Caki2 (cell line): Measurements from ENCODE around the gene SERP2. TPM values are rescaled to one million over a fixed set of nuclear protein-coding genes. Genes with fewer than 3 reads are reported as not detected.

Experiments
- DNase-seq: peaks from one replicate; pipeline ENCODE4 v3.0.0-alpha.2; 2015; ENCODE audit warnings: low read depth
- in situ Hi-C: cut with HindIII; loops from 2 replicates; pipeline ENCODE4 v1.10.0; 2016; ENCODE audit warnings: low sequenced_read_pairs, low pct_unique_long_range_greater_than_20kb, mixed read lengths
- total RNA-seq: library from RNA; depleted of rRNA; stranded (reverse); fragments of >200 nt; shearing (Covaris generic); gene quantifications from 2 replicates; pipeline ENCODE4 v1.2.3, GENCODE V29; 2014; ENCODE audit warnings: low replicate concordance

The SERP2 gene
- total RNA-seq, 1 experiment from 2014 or later: not detected

DNA sequence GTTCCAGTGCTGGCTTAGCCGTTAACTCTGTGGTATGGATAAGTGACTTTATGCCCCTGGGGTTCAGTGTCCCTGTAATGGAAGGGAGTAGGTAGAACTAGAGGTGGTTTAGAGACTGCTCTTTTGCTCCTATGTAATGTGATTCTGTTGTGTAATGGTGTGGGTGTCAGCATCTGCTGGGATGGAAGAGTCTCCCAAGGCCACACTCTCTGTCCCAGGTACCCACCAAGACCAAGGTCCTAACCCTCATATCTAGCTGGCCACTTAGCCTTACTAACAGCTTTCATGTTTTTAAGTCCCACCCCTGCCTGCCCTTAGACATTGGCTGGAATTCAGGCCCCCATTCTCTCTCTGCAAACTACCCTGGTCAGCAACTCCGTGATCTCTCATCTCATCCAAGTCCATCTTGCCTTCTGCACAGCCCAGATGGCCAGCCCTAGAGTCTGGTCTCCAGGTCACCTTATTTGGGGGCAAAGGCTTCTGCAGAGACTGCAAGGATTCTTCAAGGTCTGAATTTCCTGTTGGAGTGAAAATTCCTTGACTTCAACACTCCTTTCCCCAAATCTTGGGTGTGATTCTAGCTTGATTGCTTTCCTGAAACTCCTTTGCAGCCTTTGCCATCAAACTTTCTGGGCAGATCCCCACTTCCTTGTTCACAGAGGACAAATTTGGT, 48.4 kb downstream of the SERP2 start:
- in situ Hi-C loops: no loop called here
- no peak for DNase-seq

DNA sequence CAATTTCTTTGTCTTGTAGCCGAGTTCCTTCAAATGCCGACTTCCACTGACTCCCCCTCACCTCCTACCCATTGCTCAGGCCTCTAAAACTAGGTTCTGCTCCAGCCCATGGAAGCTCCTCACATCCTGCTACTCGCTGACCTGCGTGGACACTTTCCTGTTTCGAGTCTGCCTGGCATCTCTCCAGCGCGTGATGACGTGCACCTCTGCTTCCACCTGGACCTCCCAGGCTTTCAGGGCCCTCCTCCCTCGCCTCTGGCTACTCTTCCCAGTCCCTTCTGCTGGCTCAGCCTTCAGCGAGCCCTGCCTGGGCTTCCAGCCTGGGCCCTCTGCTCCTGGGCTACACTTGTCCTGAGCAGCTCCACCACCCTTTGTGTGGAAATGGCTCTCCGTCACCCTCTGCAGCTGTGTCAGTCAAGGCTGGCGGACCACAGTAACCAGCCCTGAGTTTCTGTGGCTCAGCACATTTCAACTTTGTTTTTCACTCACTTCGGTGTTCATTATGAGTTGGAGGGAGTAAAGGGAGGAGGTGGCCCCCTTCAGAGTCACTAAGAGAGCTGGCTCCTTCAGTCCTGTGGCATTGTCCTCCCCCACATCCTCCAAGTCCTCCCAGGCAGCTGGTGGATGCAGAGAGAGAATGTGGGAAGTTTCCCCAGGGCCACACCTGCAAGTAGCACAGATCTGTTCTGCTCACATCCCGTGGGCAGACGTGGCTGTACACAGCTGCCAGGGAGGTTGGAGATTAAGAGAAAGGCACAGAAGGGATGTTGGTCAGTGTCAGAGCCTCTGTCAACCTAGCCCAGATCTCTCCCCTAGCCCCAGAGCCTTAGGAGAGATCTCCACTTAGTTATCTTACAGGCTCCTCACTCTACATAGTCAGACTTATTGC, 49.4 kb downstream of the SERP2 start:
- in situ Hi-C loops: no loop called here
- DNase-seq: no peak

DNA sequence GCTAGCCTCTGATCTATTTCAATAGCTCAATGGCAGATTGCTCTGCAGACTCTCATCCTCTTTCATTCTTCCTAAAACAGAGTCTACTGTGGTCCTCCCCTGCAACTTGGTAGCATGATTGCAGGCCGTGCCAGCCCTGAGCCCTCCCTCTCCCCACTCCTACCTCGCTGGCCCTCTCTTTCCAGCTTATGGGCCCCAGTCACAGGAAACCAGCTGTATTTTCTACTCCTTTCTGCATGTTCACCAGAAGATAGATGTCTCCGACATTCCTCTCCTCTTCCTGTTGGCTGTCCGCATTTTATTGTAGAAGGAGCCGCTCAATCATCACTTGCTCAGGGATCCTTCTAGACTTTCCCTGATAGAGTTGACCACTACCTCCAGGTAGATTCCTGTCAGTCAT, 50.2 kb downstream of the SERP2 start:
- DNase-seq: no peak
- in situ Hi-C loops: no loop called here

DNA sequence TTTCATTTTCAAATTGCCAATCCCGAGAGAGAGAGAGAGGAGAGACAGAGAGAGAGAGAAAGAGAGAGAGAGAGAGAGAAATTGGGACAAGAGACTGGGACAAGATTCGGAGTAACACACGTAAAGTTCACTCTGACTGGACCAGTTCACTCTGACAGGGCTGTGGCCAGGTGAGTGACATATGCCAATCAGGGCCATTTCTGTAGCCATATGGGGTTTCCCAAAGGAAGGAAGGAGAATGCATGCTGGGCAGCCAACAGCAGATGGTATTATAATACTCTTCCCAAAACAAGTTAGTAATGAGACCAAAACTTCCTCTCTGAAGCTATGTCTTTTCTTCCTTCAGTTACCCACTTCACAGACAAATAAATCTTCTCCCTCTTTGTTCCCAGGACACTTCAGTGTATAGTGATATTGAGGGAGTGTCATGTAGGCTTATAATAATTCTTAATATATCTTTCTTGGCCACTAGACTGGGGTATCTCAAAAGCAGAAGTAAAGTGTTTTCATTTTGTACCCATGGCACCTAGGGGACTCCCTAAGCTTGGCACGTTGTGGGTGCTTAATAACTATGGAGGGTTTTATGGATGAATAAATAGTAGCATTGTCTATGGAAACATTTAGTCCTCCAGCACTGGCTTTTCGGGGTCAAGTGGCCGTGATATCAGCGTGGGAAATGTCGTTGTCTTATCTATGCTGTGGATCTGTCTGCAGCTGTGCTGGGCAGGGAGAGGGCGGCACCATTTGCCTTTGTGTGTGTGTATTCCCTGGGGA, 51.6 kb downstream of the SERP2 start:
- no peak for DNase-seq
- in situ Hi-C loops: no loop called here

DNA sequence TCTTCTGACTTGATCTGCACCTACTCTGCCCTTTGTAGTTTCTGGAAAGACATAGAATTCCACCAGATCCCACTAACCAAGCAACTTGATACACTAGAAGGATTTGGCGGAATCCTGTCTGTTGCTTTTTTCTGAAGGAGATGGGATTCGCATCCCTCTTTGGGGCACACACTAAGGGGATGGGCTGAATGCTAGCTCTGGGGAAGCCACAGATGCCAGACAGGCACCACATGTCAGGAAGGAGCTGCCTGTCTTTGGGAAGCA, 52.1 kb downstream of the SERP2 start:
- in situ Hi-C loops: no loop called here

DNA sequence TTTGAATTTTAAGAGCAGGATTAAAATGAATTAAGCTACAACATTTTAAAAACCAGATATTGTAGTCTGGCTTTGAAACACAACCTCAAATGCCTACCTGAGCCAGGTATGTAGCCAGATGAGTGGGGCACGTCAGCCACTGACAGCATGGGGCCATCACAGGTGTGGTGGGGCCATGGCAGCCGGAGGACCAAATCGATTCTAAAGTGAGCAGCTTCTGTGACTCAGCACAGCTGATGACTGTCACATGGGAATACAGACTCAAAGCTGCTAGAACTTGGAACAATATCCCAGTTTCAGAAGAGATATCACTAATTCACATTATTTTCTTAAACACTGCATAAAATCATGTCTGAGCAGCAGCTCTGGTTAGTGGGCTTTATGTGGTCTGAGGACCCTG, 52.8 kb downstream of the SERP2 start:
- in situ Hi-C loops: no loop called here
- DNase-seq: no peak

More for the DNA sequence above, 52.1 kb downstream of the SERP2 start:
- DNase-seq: no peak

DNA sequence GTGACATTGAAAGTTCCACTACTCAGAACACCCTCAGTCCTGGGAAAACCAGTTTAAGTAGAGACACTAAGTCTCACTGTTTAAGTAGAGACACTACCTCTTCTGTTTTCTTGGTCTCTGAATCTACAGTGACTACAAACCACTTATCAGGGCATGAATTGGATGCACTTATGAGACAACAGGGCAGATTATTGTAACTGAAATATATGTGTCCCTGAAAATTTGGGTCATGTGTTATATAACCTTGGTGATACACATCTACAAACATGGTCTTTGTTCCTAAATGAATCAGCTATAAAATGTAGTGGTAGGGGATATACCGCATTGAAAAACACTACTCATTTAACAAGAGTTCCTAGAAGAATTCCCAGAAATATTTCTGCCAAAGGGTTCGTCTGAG, 55.7 kb downstream of the SERP2 start:
- in situ Hi-C loops: no loop called here
- DNase-seq: no peak

DNA sequence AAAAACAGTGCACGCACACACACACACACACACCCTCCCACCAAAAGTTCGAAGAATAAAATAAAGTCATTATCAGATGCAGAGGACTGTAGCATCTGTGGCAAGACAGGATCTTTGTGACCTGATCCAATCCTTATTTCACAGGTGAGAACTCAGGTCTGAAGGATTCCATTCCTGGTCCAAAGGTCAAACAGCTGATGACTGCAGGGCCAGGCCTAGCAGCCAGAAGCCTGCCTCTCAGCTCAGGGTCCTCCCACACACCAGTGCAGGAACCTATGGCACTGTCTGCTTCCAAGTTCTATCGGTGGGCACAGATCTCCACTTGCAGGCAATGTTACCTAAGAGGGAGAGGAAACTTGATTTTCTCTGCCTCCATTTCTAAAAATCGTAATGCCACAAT, 57.5 kb downstream of the SERP2 start:
- in situ Hi-C loops: no loop called here
- DNase-seq: no peak

DNA sequence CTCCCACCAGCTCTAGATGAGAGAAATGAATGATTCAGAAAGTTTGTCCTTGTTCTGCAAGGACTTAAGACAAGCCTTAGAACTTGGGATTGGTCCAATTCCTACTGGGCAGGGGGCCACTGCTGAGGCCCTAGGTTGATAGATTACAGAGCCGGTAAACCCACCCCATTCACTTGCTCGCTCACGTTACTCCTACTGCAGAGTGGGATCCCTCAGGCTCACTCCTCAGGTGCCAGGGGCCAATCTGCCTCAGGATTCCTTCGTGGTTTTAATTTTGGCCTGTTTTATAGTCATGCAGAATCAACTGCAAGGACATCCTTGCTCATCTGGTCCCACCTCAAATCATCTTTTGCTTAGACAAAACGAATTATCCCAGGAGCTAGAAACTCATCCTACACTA, 59.0 kb downstream of the SERP2 start:
- in situ Hi-C loops: no loop called here
- DNase-seq: no peak

DNA sequence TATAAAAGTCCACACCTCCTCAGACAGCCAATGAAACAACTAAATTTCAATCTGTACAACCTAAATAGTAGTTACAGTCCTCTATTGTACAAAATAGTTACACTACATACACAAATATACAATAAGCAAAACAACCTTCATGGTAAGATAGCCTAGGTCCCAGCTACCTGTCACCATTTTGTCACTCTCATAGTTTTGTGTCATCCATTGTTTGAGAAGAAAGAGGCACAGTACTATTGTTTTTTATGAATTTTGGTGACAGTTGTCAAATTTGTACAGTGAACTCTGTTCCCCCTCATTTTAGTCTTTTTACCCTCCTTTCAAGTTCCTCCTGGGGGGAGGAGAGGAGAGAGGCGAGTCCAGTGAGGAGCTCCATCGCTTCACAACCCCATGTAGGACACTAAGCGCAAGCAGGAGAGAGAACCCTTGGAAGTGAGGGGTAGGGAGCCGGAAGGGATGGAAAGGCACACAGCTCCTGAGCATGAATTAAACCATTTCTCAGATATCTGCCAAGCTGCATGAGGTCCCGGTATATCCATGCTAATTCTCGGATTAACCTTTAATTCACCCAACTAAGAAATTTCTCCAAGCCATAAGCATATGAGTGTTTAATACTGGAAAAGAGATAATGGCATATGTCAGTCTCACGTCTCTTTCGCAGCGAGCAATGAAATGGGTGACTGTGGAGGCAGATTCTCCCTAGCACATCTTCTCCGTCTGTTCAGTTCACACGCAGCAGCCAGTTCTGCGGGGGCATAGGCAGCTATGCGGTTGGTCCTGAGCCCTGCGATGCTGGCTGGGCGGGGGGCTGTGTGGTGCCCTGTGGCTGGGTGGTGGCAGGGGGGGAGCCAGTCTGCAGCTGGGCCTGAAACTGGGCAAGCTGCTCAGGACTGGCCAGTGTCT, 60.5 kb downstream of the SERP2 start:
- DNase-seq: no peak
- in situ Hi-C loops: no loop called here

DNA sequence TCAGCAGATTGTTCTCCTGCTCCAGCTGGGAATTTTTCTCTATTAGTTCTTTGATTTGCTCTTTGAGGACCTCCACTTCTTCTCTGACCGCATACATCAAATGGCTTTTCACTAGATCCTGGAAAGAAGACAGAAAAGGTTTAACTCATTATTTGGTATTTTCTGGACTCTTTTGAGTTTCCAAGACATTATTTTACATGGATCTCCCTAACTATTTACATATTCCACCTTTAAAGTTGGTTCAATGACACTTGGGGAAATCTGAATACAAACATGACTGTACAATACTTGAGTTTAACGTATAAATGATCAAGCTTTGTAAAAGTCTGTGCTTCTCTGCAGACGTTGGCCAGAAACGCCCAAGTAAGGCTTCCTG, 61.1 kb downstream of the SERP2 start:
- DNase-seq: no peak
- in situ Hi-C loops: no loop called here

DNA sequence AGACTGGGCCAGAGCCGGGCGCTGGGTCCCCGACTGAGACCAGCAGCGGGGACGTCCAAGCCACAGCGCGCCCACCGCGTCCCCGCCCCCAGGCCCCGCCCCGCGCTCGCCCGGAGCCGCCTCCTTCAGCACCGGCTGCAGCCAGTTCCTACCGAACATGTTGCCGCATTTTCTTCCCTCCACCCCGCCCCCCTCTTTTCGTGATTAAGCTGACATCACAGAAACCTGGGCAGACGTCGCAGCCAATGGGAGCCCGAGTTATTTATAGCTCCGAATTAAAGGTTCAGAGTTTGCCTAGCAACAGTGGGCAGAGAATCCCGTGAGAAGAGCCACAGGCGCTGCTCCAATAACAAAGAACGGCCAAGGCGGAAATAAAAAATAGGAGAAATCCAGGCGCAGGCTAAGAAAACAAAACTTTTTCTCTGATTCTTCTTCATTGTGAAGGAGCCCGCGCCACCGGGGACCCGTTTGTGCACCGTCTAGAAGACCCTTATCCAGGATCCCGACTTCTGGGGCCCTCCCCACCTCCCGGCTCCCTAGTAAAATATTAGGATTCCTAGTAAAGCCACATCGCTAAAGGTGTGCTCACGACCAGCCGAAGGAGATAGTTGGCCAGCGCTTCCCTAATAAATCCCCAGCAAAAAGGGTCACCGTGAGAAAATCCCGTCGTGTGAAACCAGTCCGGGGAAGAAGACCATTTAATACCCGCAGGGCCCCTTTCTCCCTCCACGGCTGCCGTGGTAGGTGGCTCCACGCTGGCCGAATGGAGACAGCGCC, 61.7 kb downstream of the SERP2 start:
- peak; percentile 97 for DNase-seq
- in situ Hi-C loops: no loop called here

DNA sequence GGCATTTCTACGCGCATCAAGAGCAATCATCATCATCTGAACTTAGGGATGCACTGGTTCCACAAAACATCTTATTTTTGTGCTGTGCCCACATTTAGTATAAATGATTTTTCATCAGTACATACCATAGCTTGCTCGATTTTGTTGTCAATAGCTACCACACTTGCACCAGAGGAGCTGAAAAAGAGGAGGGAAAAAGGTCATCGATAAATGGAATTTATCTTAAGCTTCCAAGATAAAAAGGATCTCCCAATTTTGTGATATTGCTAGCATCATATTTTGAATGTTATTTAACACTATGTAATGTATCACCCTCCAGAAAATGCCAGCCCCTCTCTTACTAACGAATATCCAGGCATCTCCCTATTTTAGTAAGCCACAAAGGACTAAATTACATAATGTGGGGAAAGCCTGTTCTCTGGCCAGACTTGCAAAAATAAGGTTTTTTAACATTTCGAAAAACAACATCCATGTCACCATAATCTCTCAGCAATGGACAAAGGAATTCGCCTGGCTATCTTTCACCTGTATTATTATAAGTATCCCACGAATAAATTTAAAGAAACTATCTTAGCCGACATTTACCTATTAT, 62.4 kb downstream of the SERP2 start:
- in situ Hi-C loops: no loop called here
- no peak for DNase-seq

DNA sequence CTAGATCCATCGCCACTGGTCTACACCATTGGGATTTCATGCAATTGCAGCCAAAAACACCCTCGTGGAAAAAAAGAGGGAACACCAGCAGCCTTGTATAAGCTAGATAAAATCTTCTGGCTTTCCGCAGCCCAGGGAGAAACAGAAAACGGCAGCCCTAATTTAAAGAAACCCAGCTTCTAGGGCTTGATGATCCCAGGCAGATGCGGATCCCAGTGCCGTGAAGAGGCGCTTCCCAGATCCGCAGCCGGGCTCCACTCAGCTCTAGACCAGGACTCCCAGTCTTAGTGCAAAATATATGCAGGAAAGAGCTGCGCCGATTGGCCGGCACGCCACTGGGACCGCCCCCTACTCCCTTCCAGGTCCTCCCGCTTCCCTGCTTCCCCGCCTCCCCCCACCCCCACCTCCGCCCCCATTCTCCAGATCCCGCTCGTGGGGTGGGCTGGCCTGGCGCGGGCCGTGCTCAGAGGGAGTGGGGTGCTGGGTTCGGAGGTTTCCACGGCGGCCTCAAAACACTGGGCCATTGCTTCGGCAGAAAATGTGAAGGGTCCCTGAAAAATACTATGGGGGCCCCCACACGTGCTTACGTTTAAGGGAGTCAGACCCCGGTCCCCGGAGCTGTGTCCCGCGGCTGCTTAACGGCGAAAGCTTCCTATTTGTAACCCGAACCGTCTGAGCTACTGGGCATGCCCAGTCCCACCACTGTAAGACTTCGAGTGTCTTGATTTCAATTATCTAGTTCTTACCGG, 63.1 kb downstream of the SERP2 start:
- in situ Hi-C loops: no loop called here
- DNase-seq: peak; percentile 87

DNA sequence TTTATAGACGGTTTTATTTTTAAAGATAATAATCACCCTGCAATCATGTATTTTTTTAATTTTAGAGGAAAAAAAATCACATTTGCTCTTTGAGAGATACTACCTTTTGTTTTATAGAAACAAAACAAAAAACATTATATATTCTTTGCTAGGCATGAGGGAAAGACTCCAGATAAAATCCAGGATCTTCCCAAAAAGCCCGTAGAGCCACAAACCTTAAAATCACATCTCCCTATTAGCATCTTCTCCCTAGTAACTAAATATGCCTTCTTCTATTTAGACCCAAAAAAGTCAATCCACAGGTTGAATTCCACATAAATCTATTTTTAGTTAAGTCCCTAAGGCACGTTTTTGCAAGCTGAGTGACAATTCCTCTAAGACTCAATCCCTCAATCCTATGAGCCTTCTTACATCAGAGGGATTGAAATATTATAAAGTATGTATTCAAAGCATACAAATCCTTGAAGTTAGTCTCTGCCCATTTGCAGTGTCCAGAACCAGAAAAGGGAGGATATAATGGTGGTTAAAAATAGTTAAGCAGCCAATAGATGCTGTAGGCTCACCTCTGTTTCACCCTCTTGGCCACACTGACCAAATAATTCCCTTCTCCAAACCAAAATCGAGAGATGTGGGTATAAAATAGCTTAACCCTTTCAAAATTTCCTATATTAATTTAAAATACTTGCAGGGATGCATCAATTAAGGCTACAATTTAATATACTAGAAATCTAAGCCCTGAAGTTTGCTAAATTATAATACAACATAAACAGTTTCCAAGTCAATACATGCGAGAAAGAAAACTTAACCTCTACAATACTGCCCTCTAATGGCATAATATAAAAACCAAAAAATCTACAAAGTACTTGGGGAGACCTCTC, 64.0 kb downstream of the SERP2 start:
- DNase-seq: peak; percentile 62
- in situ Hi-C loops: no loop called here

DNA sequence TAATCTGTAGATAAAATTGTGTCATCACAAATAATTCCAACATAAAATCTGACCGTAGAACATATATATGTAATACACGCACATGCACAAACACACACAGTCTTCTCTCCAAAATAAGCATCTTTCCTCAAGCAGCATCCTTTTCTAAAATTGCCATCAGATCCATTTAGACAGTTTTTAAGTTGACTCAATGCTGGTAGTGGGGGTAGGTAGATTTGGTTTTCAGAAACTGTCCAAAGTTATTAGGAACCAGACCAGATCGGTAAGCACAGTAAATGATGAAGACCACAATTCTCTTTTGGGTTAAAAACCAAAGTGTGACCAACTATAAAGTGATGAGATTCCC, 64.6 kb downstream of the SERP2 start:
- in situ Hi-C loops: no loop called here
- DNase-seq: no peak
